ENCODE data around the gene GPBP1.

DNA sequence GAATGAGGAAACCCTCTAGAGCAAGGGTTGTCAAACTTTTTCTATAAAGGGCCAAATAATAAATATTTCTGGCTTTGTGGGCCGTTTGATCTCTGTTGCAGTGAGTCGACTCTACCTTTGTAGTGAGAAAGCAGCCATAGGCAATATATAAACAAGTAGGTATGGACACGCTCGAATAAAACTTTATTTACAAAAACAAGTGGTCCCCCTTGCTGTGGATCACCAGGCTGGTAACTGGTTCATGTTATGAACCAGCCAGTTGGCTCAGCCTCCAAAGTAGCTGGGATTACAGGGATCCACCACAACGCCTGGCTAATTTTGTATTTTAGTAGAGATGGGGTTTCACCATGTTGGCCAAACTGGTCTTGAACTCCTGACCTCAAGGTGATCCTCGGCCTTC, 118.5 kb downstream of the GPBP1 start:
- TF ChIP-seq, protein P1, sequence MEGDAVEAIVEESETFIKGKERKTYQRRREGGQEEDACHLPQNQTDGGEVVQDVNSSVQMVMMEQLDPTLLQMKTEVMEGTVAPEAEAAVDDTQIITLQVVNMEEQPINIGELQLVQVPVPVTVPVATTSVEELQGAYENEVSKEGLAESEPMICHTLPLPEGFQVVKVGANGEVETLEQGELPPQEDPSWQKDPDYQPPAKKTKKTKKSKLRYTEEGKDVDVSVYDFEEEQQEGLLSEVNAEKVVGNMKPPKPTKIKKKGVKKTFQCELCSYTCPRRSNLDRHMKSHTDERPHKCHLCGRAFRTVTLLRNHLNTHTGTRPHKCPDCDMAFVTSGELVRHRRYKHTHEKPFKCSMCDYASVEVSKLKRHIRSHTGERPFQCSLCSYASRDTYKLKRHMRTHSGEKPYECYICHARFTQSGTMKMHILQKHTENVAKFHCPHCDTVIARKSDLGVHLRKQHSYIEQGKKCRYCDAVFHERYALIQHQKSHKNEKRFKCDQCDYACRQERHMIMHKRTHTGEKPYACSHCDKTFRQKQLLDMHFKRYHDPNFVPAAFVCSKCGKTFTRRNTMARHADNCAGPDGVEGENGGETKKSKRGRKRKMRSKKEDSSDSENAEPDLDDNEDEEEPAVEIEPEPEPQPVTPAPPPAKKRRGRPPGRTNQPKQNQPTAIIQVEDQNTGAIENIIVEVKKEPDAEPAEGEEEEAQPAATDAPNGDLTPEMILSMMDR (IDR thresholded peaks at IDR 0.05) = no peak
- TF ChIP-seq POLR2A (IDR thresholded peaks at IDR 0.05) = no peak

All from adrenal gland (tissue), 5 donors.